ENCODE results near the gene PPFIA2.

PPFIA2 gene

DNA sequence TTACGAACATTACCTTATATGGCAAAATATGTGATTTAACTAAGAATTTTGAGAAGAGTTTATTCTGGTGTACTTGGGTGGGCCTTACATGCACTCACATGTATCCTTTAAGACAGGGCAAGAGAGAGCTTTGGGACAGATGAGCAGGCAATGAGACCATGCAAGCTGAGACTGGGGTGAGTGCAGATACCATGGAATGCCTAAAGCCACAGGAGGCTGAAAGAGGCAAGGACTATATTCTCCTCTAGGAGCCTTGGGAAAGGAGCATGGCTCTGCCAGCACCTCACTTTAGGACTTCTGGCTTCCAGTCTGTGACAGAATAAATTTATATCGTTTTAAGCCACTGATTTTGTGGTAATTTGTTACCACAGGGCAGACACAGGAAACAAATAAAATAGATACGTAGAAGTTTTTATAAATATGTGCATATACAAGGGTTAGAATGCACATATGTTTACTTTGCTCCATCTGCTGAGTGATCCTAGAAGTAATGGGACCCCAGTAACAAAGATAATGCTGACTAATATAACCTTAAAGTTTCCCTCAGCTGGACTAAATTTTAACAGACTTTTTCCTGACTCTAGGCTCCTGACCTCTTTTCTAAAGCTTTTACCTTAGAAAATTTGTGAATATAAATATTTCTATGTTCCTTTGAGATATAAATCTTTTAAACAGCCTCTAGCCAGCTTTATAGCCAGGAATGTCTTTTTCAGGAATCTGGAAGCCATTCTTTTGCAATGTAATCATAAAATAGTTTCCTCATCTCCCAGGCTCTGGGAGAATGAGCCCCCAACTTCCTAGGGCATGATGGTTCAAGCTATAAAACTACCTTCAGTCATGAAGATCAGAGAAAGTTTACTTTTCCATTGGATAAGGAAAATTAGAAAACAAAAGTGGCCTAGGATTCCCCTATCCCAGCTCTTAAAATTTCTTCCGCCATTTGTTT lies 216.8 kb downstream of the PPFIA2 start:
- DNase-seq = no peak

DNA sequence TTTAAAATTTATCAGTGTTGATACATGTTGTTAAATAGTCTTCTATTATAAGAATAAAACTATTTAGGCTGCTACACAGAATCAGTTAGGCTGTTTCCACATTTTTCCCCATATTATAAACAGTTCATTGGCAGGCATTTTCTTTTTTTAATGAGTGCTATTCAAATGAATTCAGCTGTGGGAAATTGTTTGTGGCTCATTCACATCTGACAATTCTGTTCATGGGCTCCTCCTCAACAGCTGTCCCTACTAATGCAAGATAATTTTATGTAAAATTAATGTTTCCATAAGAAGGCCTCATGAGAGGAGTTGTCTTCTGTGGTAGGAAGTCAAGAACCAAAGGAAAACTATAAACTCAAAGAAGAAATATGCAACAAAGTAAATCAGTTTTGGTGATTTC lies 218.0 kb downstream of the PPFIA2 start:
- no peak for DNase-seq

DNA sequence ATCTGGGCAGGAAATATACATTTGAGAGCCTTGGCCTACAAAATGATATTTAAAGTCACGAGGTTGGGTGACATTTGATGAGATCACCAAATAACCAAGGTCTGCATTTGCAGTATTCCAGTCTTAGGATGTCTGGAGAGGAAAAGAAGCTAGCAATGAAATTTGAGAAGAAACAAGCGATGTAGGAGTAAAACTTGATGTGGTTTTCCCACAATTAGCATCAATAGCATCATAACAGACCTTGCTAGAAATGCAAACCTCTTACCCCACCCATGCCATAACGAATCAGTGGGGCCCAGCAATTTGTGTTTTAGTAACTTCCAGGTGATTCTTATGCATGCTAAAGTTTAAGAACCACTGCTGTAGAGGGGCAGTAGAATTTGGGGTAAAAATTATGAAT lies 219.9 kb downstream of the PPFIA2 start:
- no peak for DNase-seq

DNA sequence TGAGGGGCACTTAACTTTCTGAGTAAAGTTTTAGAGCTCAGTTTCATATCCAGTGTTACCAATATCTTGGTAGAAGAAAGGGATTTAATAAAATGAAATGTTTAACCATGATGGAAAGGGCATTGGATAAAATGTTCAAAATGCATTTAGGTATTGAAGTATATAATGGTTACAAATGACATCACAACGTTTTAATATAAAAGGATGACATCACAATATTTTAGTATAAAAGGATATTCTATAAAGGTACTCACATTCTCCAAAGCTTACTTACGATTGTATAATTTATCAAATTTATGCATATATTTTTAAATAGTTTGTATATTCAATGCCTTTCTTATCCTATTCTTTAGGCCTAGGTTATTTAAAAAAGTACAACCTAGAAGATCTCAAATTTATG lies 226.1 kb downstream of the PPFIA2 start:
- DNase-seq = no peak

DNA sequence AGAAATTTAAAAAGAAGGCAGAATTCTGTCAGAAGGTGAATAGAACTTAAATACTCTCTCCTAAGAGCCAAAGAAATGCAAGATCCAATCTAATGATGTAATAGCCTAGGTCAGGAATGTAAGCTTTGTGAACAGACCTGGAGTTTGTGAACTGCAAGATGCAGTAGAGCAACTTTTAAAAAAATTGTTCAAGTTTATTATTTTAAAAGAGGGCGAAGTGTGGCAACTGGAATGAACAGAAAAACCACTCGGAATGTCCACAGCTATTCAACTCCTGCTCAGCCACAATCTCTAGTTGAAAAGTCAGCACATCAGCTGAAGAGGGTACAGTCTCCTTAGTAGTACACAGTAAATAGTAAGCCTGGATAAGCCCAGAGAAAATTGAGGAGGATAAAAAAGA lies 228.8 kb downstream of the PPFIA2 start:
- DNase-seq = no peak

DNA sequence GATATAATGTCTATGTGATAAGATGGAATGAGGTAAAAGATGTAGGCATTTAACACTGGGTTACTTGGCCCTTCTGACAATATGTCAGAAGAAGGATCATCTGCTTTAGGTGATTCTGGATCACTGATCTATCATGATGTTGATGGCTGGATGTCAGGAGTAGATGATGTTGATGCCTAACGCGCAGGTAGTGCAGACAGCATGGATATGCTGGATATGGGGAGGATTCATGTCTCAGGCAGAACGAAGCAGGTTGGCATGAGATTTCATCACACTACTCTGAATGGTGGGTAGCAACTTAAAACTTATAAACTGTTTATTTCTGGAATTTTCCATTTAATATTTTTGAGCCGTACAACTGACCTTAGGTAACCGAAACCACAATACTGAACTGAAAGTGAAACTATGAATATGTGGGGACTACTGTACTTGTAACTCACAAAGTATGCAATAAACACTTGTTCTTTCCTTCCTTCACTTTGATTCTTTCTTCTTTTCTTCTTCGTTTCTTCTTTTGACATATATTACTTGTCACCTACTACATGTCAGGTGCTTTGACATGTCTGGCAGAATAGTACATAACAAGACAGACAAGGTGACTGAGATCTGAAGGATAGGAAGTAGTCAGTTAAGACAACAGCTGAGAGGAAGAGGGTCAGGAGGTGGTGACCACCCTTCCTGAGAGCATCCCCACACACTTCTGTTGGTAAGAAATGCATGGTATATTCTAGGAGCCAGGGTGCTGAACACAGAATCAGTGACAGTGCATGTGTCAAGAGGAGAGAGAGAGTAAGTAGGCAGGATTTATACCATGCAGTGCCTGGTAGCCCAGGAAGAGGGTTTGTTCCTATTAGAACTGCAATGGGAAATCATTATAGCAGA lies 238.8 kb downstream of the PPFIA2 start:
- DNase-seq = no peak

DNA sequence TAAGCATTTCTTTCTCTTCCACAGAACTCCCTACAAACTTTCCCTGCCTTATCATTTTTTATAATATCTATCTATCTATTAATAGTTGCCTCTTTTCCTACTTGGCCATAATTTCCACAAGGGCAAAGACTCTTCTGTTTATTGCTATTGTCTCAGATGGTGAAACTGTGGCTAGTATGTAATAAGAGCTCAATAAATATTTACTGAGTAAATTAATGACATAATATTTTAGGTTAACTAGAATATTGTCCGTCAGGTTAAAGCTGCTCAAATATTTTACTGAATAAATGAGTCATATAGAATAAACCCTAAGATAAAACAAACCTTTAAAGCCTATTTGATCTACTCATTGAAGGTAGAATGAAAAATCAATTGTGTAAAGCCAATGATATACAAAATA lies 240.5 kb downstream of the PPFIA2 start:
- DNase-seq = no peak

DNA sequence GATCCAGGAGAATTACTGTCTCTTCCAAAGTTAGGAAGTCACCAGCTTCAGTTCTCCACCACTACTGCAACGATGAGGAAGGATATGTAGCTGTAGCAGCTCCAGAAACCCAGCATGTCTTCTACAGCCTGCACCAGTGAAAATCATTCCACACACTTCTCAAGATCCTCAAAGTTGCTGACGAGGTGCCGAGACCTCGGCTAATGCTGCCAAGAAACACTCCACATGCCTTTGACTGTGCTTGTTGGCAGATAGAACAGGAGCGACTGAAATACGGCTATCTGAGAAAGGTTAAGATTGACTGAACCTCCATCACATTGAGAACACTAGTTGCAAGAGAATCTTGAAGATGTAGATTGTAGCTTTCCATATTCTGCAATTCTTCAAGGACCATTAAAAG lies 241.9 kb downstream of the PPFIA2 start:
- no peak for DNase-seq

DNA sequence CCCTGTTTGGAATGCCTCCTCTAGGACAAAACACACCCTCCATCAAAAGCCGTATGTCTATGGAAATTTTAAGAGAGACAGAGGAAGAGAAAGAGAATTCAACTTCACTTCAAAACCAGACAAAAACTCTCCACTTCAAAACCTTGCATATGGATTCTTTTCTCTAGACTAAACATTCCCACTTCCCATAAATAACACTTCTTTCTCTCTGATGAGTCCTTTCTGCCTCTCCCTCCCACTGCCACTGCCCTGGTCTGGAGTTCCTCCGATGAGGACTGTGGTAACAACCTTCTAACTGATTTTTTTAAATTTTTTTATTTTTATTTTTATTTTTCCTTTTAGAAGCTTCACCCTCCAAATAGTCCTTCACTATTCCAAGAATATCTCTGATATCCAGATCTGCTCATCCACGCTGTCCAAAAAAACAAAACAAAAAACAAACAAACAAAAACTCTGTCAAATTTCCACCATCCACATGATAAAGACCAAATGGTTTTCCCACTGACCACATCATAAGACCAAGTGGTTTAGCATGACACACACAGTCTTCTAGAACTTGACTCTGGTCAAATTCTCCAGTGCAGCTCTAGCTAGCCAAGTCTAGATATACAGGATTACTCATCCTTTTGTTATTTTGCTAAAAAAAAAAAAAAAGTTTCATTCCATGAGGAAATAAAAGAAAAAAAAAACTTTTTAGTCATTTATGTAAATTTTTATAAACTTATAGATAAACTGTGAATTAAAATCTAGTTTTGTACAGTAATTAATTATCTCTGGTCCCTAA lies 256.0 kb downstream of the PPFIA2 start:
- no peak for DNase-seq

DNA sequence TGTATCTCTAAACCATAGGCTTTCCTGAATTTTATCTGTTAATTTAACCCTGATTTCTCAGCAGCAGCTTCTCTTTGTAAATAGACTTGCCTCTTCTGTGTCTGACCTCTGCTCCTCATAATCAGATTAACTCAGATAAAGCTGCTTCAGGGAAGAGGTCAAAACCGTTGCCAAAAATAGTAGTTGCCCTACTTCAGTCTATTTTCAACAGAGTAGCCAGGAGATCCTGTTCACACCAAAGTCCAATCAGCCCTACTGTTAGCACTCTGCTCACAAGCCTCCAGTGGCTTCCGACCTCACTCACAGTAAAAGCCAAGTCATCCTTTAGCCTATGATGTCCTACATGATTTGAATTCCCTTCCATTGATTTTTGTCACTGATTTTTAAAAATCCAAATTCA lies 258.4 kb downstream of the PPFIA2 start:
- DNase-seq = no peak

DNA sequence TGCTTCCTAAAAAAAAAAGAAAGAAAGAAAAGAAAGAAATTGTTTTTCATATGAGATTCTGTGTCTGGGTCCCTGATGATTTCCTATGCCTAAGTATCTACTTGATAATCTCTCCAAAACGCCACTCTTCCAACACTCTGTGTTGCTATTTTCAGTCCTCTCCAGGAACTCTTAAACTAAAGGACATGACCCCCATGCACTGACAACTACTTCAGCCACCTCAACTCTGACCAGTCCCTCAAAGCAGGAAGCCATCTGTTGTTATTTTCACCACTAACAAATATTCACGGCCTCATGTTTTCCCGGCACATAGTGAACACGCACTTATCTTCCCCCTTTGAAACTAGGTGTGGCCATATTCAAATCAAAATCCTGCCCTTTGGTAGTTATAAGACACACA lies 259.3 kb downstream of the PPFIA2 start:
- no peak for DNase-seq

DNA sequence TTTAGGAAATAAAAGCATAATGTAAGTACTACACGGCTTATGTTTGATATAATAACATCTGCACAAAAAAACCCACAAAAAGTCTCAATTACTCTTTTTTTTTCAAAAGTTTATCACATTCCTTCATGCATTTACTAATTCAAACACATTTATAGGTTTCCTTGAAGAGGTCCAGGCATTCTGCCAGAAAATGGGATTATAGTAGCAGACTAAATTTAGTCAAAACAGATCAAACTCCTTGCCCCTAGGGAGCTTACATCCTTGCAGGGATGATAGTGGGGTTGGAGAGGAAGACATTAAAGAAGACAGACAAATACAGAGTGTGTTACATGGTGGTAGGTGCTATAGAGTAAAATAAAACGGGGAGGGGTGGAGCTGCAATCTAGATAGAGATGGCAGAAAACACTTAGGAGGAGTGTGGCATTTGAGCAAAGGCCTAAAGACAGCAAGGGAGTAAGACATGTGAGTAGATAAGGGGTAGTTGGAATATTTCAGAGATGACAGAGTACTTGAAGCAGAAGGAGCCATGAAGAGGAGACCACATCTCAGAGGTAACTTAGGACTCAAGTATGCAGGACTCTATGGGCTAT lies 266.9 kb downstream of the PPFIA2 start:
- DNase-seq = no peak

DNA sequence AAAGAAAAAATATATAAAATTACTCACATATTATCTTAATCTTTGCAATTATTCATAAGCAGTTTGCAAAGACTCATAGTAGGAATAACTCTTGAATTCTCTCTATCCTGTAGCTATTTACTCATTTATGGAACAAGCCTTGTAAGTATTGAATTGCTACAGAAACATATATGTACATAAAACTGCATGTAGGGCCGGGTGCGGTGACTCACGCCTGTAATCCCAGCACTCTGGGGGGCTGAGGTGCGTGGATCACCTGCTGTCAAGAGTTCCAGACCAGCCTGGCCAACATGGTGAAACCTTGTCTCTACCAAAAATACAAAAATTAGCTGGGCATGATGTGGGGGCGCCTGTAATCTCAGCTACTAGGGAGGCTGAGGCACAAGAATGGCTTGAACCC lies 286.2 kb downstream of the PPFIA2 start:
- DNase-seq = no peak

DNA sequence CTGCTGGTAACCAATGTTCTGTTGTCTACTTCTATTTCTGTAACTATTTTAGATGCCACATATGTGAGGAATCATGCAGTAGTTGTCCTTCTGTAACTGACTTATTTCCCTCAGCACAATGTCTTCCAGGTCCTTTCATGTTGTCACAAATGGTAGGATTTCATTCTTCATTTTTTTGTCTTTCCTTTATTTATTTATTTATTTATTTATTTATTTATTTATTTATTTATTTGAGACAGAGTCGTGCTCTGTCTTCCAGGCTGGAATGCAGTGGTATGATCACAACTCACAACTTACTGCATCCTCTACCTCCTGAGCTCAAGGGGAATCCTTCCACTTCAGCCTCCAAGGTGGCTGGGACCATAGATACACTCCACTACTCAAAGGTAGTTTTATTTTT lies 288.2 kb downstream of the PPFIA2 start:
- DNase-seq = no peak

DNA sequence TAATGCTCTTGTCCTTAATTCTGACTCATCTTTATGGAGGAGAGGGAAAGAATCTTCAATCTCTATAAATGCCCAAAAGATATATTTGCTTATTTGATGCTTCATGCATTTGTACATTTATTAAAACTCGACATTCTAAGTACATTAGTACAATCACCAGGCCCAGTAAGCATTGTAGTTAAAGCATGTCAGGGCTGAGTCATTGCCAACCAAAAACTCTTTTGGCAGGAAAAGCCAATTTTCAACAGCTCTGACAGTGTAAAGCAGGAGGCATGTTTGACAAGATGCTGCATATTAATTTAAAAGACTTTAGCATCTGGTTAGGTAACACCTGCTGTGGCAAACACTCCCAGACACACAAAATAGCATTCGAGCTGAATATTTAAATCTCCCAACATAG lies 290.9 kb downstream of the PPFIA2 start:
- DNase-seq = no peak

DNA sequence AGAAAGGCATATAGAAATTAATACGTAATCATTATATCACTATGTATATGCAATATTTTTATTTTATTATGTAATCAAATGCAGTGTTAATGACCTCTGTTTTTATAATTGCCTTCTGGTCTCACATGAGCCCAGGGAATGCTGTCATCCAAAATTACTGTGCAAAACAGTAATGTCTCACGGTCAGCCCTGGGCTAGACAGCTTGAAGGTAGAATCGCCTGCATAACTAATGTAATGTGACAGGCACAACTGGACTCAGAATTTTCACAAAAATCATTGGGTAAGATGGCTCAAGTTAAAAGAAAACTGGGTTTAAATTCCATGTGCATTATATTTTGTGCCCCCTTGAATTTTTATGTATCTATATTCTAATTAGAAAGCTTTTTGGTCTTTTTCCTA lies 293.3 kb downstream of the PPFIA2 start:
- no peak for DNase-seq

DNA sequence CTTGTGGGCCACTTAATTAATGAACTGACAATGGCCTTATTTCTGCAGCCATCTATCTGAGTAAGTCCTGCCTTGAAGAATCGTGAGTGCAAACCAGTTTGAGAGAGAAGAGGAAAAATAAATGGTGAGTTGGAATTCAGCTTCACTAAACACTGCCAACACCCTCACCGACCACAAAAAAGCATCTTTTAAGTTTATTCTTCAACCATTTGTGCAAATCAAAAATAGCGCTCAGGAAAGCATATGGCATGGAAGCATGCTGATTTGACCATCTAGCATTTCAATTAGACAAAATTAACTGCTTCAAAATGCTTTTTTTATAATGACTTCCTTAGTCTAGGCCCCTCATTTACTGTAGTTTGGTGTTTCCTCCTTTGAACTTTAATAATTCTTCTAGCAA lies 294.0 kb downstream of the PPFIA2 start:
- DNase-seq = no peak

DNA sequence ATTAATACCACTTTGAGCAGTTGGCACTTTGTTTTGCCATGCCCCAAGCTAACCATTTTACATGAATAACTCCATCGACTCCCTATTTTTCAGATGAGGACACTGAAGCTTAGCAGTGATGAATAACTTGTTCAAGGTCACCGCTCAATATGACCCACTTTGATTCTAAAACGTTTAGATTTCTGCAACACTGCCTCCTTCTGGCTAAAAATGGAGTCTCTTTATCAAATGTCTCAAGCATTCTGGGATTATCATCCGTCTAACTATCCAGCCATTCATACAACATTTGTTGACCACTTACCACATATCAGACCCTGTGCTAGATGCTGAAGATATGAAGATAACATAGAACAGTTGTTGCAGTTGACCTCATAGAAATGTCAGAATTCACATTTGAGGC lies 298.0 kb downstream of the PPFIA2 start:
- DNase-seq = no peak

DNA sequence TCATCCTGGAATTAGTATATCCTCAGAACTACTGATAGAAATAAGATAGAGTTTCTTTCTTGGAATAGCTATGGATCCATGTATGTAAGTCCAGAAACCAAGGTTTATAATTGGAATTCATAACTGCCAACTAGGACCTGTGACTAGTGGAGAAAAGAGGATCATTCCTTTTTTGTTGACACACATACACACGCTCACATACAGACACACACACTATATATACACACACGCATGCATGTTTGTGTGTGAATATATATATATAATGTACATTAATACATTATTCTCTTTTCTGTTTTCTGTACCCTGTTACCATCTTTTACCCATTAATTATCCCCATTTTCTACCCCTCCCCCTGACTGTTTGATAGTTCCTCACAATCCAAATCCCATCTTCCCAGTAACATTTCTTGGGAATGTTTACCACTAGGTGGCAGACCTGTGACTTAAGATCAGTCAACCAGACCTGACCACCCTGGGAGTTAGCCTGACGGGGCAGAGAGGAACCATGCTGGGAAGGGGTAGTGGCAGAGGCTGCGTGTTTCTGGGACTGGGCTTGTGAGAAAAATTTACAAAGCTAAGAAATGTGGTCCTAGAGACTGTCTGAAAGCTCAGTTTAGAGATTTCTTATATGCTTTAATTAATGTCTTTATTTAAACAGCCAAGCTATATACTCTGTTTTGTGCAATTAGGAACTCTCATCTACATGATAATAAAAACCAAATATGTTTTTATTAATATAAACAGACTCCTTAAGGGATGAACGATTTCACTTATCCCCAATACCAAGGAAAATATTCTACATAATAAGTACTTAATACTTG lies 308.0 kb downstream of the PPFIA2 start:
- DNase-seq = peak; percentile 53

DNA sequence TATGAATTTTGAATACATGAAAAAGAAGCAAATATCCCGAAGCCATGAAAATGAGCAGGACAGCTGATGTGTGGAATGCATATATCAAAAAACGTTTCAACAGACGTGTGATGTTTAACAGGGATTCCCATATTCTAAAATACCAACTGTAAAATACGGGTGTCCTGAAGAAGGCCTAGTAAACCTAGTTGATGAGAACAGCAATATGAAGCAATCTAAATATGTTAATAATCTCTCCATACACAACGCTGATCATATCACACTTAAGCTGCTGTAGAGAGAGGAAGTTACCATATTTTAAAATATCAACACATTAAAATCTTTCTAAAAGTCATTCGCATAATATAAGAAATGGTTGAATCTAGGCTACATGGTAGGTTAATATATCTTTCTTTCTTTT lies 317.5 kb downstream of the PPFIA2 start:
- DNase-seq = no peak

DNA sequence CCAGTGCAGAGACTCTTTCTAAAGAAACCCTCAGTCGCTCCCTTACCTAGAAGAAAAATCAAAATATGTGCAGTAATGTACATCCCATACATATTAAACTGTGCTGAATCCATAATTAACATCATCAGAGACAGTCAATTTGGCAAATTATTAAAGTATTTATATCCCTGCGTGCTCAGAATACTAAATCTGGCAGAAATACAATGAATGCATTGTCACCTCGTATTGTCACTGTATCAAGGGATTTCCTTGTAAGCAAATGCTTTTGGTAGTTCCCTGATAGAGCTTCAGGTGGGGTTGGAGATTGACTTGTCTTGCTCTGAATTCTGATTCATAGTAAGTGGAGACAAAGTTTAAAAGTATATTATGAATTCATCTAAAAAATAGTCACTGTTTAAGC lies 319.1 kb downstream of the PPFIA2 start:
- DNase-seq = no peak

DNA sequence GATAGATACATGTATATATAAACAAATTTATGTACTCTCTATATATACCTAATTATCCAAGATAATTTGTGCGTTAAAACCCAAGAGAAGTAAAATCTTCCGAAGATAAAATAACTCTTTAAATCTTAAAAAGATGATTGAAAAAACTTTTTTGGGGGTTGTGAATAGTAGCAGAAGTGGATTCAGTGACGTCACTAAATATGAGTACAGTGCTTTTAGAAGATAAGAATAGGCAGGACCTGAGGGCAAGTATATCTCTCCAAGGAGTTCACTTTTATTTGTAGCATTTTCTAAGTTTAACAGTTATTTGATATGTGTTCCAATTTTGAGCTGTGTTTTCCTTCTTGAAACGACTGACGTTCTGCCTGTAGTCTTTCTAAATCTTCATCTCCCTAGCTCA lies 319.8 kb downstream of the PPFIA2 start:
- DNase-seq = no peak
